ENCODE measurements around the gene XPR1. TPM values are rescaled to one million over a fixed set of nuclear protein-coding genes. Genes with fewer than 3 reads are reported as not detected.
A peak's percentile ranks its signal among the peaks of the same experiment; 100 is the strongest.

XPR1 gene
- total RNA-seq, 1 donor: 31.8 TPM

DNA sequence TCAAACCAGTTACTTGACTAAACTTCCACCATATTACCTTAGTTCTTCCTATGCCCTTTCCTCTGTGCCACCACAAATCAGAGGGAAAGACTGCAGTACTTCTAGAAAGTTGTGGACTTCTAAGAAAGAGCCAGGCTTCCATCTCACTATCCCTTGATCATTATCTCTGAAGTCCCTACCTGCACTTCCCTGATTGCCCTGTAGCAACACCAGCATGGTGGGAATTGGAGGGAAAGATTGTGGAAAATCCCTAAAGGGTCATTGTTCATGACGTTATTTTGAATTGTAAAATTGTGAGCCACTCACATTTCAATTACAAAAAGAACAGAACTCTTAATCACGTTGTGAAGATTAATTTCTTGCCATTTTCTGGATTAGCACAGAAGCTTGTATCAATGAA is 257.5 kb downstream of the XPR1 start:
- no peak overlapping the region for H3K4me3 ChIP-seq (ENCODE audit: low read depth, low read length)
- no peak for DNase-seq (ENCODE audit: low read depth)
- TF ChIP-seq, protein P1, sequence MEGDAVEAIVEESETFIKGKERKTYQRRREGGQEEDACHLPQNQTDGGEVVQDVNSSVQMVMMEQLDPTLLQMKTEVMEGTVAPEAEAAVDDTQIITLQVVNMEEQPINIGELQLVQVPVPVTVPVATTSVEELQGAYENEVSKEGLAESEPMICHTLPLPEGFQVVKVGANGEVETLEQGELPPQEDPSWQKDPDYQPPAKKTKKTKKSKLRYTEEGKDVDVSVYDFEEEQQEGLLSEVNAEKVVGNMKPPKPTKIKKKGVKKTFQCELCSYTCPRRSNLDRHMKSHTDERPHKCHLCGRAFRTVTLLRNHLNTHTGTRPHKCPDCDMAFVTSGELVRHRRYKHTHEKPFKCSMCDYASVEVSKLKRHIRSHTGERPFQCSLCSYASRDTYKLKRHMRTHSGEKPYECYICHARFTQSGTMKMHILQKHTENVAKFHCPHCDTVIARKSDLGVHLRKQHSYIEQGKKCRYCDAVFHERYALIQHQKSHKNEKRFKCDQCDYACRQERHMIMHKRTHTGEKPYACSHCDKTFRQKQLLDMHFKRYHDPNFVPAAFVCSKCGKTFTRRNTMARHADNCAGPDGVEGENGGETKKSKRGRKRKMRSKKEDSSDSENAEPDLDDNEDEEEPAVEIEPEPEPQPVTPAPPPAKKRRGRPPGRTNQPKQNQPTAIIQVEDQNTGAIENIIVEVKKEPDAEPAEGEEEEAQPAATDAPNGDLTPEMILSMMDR (IDR thresholded peaks at IDR 0.05; ENCODE audit: insufficient read depth, low read length): peak; percentile 6

DNA sequence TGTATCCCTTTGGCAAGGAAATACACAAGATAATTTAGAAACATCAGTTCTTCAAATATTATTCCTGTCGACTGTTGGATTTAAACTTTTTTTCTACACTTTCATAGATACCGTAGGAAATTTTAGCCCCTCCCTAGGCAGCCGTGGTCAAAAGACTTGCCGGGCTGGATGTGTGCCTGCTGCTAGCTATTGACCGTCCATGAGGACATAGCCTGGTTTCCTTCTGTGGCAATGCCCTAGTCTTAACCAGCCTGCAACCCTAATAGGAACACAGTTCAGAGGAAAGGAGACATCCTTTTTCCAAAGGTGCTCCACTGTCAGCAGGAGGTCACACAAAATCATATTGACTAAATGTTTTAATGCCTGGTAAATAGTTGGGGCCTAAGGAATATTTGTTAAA is 260.4 kb downstream of the XPR1 start:
- TF ChIP-seq, protein P1 (IDR thresholded peaks at IDR 0.05; ENCODE audit: insufficient read depth, low read length): no peak
- no peak for DNase-seq (ENCODE audit: low read depth)
- no peak overlapping the region for H3K4me3 ChIP-seq (ENCODE audit: low read depth, low read length)

DNA sequence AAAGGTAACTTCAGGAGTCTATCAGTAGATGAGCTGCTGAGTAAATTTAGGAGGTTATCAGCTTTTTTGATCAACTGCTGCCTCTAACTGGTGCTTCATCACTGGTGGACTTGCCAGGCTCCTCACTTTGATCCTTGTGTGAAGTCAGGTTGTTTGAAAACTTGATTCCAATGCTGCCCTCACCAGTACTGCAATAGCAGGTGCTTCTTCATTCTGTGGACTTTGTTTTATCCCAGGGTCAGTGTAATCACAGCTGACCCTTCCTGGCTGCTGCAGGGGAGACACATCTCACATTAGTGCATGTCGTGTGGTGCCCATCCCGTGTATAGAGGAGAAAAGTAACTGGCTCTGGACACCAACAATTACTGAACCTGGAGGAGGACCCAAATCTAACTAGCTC is 260.9 kb downstream of the XPR1 start:
- TF ChIP-seq, protein P1 (IDR thresholded peaks at IDR 0.05; ENCODE audit: insufficient read depth, low read length): no peak
- no peak for DNase-seq (ENCODE audit: low read depth)
- no peak overlapping the region for H3K4me3 ChIP-seq (ENCODE audit: low read depth, low read length)

DNA sequence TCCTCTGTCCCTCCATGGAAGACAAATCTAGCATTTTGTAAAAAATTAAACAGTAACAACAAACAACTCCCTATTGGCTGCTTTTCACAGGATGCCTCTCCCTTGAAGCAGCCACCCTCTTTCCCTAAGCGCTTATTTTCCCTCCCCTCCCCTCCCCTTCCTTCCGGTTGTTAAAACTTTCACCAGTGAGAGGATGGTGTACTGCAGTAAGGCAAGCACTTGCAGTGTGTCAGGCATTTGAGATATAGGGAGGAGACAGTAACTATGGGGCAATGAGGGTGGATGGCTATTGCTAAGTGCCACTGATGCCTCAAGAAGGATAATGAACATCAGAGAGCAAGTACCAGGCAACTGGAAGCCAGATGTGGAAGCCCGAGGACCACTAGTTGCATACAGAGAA is 261.8 kb downstream of the XPR1 start:
- no peak for DNase-seq (ENCODE audit: low read depth)
- no peak overlapping the region for H3K4me3 ChIP-seq (ENCODE audit: low read depth, low read length)
- TF ChIP-seq, protein P1 (IDR thresholded peaks at IDR 0.05; ENCODE audit: insufficient read depth, low read length): no peak

DNA sequence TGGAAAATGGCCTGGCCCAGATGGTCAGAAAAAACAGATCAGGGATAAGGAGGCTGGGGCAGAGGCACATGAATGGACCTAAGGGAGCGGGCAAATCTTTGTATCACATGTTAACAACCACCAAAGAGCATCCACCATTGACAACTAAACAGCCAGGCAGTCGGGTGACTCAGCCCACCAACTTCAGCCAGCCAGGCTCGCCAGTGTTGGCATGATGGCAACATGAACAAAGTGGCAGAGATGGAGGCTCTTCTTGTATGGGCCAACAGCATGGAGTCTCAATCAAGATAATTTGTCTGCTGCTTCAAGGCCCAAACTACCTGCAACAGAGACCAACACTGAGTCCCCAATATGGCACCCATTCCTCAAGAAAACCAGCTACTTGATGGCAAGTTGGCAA is 264.3 kb downstream of the XPR1 start:
- TF ChIP-seq, protein P1 (IDR thresholded peaks at IDR 0.05; ENCODE audit: insufficient read depth, low read length): no peak
- DNase-seq (ENCODE audit: low read depth): no peak

DNA sequence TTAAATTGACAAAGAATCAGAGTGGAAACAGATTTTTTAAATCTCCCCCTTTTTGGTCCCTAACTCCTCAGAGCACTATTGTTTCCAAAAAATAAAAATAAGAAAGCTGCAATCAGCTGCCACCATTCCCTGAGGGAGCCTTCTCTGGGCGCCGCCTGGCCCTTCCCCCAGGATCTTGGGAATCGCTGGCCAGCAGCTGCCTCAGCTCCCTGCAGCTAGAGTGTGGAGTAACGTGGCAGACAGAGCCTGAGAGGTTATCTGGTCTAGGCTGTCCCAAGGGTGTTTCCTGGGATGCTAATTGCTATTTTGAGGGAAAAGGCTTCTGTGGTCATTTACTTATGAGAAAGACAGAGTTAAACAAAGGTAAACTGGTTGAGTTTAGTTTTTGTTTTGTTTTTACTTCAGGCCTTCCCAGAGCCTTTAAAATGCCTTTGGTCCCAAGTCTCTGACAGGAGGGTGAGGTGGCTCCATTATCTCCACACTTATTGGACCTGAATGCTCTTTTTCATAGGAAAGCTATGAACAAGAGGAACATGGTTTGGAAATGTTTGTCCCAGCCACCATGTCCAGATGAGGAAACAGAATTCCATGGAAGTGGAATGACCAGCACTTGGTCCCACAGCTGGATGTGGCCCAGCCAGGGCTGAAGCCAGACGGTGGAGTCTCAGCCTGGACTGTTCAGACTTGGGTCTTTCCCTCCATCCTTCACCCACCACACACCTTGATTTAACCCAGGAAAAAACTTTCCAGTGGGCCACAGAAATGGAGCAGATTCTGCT is 266.8 kb downstream of the XPR1 start:
- TF ChIP-seq, protein P1 (IDR thresholded peaks at IDR 0.05; ENCODE audit: insufficient read depth, low read length): no peak
- H3K4me3 ChIP-seq (ENCODE audit: low read depth, low read length): no peak overlapping the region
- peak; percentile 44 for DNase-seq (ENCODE audit: low read depth)

More for the DNA sequence above, 264.3 kb downstream of the XPR1 start:
- no peak overlapping the region for H3K4me3 ChIP-seq (ENCODE audit: low read depth, low read length)

DNA sequence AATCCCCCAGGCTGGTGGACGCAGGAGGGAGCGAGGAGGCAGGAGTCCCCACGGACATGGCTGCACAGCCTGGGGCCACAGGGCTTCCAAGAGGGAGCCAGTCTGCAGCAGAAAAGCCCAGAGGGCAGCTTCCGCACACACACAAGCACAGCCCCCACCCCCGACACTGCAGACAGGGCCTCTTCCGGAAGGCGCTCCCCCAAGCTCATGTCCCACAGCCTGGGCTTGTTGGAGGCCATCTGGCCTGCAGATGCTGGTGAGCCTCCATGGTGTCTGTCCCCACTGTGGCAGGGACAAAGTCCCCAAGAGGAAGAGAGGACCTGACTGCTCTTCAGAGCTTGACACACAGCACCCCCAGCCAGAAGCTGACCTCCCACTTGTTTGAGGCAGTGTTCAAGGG is 267.4 kb downstream of the XPR1 start:
- DNase-seq (ENCODE audit: low read depth): no peak
- TF ChIP-seq, protein P1 (IDR thresholded peaks at IDR 0.05; ENCODE audit: insufficient read depth, low read length): no peak
- H3K4me3 ChIP-seq (ENCODE audit: low read depth, low read length): no peak overlapping the region

Measured in fibroblast of the aortic adventitia (primary cell).